ENCODE measurements around the gene ITLN1.
"Not testable (repeated sequence)": the region's sequence is repeated elsewhere in the genome, so short reads cannot be mapped to it uniquely, and the experiment has no call there.

The ITLN1 gene

DNA sequence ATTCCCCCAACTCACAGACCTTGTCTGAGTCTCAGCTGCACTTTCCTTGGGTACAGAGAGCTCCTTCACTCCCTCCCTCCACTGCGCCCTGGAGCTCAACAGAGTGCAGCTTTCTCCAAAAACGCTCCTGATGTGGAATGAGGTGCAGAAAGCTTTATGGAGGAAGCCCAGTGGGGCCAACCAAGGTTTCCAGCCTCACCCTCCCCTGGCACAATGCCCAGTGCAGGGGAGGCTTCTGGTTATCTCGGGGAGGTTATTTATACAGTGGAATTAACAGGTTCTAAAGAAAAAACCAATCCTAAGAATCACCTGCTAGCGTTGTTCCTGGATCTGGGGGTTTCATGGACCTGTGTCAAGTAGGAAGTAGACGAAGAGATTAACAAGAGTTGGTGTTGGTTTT is at the start of gene ITLN1:
TSS of gene ITLN1 (minus strand) at position 139 of the 400 bp plus-strand sequence. CDS start 303 bp downstream, outside the sequence.
- no peak for DNase-seq

DNA sequence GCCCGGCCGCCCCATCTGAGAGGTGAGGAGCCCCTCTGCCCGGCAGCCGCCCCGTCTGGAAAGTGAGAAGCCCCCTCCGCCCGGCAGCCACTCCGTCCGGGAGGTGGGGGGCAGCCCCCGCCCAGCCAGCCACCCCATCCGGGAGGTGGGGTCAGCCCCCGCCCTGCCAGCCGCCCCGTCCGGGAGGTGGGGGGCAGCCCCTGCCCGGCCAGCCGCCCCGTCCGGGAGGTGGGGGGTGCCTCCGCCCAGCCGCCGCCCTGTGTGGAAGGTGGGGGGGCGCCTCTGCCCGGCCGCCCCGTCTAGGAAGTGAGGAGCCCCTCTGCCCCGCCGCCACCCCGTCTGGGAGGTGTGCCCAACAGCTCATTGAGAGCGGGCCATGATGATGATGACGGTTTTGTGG is 48.3 kb upstream of the ITLN1 start:
- DNase-seq: not testable (repeated sequence)

DNA sequence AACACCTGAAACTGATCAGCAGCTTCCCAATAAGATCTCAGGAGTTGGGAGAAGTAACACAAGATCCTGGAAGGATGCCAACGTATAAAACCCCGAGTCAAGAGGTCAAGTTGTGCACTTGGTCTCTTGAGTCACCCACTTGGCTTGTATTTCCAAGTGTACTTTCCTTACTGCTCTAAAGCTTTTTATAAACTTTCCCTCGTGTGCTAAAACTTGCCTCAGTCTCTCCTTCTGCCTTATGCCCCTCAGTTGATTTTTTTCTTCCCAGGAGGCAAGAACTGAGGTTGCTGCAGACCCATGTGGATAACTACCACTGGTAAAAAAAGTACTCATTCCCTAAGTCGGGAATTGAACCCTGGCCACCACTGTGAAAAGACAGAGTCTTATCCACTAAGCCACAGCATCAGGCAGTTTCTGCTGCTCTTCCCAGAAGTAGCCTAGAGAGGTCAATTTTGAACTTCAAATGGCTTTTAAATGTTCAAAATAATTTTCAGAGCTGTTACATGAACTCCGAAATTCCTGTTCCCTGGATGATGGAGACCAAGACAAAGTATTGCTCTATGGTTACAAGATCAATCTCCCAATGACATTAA is 40.8 kb upstream of the ITLN1 start:
- no peak for DNase-seq

DNA sequence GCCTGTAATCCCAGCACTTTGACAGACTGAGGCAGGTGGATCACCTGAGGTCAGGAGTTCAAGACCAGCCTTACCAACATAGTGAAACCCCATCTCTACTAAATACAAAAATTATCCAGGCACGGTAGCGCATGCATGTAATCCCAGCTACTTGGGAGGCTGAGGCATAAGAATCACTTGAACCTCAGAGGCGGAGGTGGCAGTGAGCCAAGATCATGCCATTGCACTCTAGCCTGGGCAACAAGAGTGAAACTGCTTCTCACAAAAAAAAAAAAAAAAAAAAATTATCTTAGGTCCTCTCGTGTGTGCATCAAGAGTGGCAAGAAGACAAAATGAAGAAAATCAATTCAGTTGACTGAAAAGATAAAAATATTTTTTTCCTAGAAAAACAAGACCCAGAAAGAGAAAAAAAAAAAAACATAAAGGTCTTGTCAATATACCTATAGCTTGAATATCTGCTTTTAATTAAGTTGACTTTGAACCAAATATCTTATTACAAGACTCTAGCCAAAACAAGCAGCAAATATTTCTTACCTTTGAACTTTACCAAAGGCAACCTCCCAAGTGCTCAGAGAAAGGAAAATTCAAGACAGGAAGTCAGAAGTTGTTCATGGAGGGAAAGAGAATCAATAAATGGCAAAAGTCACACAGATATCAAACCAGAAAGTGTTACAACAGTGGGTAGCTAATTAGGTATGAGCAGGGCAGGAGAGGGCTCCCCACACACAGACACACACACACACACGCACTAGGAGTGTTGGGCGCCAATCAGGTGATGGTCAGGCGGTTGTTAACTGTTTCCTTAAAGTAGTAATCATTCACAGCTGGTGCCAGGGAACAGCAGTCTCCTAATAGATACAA is 40.0 kb upstream of the ITLN1 start:
- no peak for DNase-seq

DNA sequence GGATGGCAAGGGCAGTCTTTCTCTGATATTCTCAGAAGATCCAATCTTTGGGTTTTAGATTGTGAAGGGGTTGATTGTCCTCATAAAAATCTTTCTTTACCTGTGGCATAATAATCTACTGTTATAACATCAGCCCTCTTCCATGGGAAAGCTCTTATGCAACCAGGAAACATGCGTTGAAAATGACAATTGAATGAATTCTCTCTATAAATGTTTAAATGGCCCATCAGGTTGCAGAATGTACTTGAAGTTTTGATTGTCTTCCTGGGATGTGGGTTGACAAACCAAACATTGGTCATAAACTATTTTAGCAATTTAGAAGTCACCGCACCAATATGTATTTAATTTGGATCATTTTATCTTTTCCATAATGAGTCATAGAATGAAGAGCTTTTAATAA is 31.7 kb upstream of the ITLN1 start:
- DNase-seq: no peak

DNA sequence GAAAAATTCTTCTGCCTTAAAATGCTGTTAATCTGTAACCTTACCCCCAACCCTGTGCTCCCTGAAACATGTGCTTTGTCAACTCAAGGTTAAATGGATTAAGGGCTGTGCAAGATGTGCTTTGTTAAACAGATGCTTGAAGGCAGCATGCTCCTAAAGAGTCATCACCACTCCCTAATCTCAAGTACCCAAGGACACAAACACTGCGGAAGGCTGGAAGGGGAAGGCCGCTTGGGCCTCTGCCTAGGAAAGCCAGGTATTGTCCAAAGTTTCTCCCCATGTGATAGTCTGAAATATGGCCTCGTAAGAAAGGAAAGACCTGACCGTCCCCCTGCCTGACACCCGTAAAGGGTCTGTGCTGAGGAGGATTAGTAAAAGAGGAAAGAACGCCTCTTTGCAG is 28.2 kb upstream of the ITLN1 start:
- not testable (repeated sequence) for DNase-seq

DNA sequence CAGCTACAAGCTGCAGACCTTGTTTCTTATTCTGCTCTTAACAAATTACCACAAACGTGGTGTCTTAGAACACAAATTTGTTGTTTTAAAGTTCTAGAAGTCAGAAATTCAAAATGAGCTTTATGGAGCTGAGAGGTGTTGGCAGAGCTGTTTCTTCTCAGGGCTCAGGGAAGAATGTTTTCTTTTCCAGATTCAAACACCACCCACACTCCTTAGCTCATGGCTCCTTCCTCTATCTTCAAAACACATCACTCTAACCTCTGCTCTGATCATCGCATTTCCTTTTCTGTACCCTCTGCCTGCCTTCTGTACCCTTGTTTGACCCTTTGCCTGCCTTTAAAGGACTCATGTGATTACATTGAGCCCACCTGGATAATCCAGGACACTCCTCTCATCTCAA is 26.9 kb upstream of the ITLN1 start:
- no peak for DNase-seq

DNA sequence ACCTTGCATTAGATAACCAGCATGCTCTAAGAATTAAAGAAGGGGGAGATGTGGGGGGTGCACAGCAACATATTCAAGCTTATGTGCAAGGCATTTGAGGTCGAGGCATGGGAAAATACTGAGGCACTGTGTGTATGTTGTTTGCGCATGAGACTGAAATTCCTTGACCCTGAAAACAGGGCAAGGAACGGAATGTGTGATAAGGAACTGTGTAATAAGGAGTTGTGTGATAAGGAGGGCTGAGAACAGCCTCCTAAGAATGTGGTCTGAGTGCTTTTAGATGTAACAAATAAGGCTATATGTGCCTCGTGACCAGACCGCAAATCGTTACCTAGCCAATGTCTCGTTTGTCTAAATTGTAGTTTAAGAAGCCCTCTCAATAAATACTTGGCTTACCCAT is 26.5 kb upstream of the ITLN1 start:
- no peak for DNase-seq

DNA sequence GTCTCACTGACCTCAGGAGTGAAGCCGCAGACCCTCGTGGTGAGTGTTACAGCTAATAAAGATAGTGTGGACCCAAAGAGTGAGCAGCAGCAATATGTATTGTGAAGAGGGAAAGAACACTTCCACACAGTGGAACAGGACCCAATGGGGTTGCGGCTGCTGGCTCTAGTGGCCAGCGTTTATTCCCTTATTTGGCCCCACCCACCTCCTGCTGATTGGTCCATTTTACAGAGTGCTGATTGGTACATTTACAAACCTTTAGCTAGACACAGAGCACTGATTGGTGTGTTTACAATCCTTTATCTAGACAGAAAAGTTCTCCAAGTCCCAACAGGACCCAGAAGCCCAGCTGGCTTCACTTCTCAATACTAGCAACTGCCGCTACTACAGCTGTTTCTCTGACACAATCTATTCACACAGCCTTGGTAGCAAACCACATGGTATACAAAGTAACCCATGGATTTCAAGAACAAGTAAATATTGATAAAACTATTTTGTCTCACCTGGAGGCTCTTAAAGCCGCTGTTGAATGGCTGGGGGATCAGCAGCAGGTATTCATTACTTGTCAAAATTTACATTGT is 25.3 kb upstream of the ITLN1 start:
- no peak for DNase-seq

DNA sequence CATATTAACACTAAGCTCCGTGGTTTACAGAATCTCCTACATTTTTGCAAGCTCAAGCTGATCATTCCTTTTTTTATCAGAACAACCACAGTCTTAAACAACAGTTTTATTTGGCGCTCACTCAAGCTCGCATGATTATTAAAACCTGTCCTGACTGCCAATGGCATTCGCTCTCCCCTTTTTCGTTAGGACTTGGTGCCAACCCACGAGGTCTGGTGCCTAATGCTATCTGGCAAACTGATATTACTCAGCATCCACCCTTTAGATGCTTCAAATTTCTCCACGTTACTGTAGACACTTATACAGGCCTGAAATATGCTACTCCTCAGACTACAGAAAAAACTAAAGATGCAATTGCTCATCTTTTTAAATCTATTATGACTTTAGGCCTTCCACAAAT is 23.0 kb upstream of the ITLN1 start:
- no peak for DNase-seq

DNA sequence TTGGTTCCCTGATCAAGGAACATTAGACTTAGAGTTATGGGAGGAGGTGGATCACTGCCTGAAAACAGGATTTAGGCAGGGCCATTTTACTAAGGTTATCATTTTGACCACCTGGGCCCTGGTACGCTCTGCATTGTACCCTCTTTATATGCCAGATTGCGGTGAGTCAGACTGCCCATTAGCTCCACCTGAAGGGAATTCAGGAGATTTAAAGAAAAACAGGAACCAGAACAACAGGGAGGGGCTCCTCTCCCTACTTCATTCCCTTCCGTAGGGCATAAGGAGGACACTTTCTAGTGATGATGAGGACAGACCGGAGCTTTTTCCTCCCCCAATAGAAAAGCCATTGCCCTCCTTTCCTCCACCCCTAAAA is 20.6 kb upstream of the ITLN1 start:
- DNase-seq: no peak

DNA sequence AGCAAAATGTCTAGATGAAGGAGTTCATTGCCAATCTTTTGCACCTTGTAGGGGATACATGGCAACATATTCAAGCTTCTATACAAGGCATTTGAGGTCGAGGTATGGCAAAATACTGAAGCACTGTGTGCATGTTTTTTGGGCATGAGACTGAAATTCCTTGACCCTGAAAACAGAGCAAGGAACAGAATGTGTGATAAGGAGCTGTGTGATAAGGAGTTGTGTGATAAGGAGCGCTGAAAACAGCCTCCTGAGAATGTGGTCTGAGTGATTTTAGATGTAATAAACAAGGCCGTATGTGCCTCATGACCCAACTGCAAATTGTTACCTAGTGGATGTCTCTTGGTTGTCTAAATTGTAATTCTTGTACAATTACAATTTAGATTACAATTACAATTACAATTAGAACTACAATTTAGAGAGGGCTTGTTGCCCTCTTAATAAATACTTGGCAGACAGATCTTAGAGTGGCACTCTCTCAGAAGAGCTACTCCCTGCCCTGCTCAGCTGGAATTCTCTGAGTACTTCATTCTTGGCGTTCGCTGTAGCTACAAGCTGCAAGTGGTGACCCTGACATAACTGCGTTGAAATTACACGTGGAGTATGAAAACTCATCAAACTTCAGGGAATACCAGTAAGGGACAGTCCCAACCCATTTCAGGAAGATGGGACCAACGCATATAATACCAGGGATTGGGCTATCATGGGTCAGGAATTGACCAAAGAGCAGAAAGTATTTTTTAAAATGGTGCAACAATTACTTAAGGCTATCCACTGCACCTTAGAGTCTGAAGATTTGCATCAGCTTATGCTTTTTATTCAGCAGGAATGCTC is 20.0 kb upstream of the ITLN1 start:
- DNase-seq: no peak

DNA sequence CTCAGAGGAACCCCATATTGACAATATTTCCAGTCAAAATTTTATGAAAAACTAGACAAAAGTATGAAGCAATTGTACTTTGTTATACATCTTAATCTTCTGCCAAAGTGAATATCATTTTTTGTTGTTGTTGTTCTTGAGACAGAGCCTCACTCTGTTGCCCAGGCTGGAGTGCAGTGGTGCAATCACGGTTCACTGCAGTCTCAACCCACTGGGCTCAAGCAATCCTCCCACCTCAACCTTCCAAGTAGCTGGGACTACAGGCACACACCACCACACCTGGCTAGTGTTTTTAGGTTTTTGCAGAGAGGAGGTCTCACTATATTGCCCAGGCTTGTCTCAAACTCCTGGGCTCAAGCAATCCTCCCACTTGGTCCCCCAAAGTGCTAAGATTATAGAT is 17.3 kb upstream of the ITLN1 start:
- not testable (repeated sequence) for DNase-seq

DNA sequence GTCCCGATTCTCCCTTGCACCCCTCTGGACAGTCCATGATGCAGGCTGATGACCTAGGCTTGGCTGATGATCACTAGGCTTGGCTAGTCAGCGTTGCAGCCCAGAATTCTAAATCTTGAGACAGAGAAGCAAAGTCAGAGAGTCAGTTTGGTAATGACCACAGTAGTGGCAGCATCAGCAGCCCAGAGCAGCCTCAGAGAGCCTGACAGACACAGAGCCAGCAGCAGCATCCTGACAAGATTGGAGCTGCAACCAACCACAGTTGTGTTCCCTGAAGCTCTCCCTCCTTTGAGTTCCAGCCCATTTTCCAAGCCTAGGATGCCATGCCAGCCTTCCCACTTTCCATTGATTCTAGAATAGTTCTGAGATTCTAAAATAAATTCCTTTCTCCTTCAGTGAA is 16.8 kb upstream of the ITLN1 start:
- DNase-seq: no peak

DNA sequence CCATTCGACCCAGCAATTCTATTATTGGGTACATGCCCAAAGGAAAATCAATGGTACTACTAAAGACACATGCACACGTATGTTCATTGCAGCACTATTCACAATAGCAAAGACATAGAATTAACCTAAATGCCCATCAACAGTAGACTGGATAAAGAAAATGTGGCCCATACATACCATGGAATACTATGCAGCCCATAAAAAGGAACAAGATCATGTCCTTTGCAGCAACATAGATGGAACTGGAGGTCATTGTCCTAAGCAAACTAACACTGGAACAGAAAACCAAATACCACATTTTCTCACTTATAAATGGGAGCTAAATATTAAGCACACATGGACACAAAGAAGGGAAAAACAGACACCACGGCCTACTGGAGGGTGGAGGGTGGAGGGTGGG is 15.7 kb upstream of the ITLN1 start:
- DNase-seq: not testable (repeated sequence)

DNA sequence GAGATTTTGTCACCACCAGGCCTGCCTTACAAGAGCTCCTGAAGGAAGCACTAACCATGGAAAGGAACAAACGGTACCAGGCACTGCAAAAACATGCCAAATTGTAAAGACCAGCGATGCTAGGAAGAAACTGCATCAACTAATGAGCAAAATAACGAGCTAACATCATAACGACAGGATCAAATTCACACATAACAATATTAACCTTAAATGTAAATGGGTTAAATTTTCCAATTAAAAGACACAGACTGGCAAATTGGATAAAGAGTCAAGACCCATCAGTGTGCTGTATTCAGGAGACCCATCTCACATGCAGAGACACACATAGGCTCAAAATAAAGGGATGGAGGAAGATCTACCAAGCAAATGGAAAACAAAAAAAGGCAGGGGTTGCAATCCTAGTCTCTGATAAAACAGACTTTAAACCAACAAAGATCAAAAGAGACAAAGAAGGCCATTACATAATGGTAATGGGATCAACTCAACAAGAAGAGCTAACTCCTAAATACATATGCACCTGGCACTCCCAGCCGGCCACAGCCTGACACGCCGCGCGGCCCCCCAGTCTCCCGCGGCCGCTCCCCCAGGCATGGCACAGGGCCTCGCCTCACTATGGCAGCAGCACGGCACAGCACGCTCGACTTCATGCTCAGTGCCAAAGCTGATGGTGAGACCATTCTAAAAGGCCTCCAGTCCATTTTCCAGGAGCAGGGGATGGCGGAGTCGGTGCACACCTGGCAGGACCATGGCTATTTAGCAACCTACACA is 9.6 kb upstream of the ITLN1 start:
- not testable (repeated sequence) for DNase-seq

DNA sequence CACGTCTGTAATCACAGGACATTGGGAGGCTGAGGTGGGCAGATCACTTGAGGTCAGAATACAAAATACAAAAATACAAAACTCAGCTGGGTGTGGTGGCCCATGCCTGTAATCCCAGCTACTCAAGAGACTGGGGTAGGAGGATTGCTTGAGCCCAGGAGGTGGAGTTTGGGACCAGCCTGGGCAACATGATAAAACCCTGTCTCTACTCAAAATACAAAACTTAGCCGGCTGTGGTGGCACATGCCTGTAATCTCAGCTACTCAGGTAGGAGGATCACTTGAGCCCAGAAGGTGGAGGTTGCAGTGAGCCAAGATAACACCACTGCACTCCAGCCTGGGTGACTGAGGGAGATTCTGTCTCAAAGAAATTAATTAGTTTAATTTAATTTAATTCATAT is 6.5 kb upstream of the ITLN1 start:
- no peak for DNase-seq

DNA sequence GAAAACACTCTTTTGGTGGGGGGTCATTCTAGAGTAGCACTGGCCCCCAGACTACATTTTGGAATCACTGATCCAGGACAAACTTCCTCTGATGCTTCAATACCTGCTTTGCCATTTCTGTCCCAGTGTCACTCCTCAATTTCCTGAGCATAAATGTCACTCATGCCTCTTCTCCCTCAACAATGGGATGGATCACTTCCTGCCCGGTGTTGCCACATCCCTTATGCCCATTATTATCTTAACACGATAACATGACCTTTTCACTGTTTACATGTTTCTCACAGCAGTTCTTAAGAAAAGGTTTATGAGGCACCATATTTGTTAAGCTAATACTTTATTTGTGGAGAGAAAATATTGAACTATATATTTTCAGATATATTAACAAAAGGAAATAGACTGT is 3.9 kb upstream of the ITLN1 start:
- DNase-seq: no peak

DNA sequence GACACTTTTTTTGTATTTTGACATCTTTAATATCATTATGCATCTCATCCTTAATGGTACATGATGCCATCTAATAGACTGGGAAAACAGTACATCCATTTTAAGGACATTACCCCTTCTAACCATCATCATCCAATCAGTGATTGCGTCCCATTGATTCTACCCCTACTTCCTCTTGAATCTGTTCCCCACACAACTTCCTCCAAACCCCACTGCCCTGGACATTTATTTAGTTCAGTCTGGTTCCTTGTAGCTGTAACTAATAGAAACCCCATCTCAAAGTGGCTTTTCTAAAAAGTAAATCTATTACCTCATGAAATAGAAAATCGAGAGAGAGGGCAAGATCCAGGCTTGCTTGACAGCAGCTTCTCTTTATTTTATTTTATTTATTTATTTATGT is 2.1 kb upstream of the ITLN1 start:
- peak; percentile 52 for DNase-seq

DNA sequence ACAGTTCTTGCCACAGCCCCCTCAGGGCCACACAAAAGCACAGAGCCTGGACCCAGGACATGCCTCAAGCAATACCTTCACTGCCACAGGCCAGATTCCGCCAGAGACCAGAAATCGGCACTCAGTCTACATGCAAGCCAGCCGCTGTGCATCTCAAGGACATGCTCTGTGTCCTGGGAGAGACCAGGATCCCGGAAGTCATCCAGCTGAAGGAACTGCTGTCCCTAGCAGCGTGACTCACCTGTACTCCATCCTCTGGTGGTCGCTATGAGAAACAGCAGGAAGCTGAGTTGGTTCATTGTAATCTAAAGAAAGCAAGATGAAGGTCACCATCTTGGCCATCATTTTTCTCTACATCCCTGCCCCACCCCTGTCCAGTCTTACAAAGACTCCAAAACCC is 401 bp downstream of the ITLN1 start:
- no peak for DNase-seq

DNA sequence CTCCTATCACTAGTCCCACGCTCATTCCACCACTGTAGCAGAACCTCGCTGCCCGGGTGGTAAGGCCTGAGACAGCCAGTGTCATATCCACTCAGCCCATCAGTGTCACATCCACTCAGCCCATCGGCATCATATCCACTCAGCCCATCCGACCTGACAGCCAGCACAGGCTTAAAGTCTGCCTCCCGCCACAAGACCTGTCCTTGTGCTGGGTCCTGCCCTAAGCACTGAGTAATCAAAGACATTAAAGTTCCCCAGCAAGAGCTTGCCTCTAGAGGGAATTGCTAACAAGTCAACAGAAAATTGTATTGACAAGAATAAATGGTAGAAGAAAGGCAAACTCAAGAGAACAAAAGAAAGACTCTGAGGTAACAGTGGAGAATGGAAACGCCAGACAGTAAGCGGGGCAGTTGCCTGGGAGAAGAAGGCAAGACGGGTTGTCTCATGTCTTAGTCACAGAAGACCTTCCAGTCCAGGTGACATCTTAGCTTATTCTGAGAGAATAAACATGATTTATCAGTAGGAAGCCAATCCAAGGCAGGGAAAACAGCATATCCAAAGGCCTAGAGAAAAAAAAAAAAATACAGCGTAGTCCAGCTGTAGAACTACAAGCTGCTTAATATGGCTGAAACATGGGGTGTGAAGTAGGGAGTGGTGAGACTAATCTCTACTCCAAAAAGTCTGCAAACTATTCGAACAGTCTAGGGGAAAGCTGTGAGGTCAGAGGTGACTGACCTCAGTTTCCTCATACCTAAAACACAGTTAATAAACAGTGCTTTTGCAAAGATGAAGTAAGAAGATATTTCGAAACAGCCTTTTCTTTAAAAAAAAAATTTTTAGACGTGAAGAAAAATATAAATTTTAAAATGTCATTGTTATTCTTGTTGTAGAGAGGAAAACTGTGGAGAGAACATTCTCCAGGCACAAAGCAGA is 1.1 kb downstream of the ITLN1 start:
- peak; percentile 58 for DNase-seq
